HG02852 (cell line): ENCODE results near the gene CIROP.

Experiments
- ATAC-seq: cut with Tn5 transposase; IDR thresholded peaks from one replicate; pipeline ENCODE4 v1.9.1; 2021; ENCODE audit warnings: mild to moderate bottlenecking, moderate library complexity; ENCODE audit not compliant: unreplicated experiment

CIROP gene

DNA sequence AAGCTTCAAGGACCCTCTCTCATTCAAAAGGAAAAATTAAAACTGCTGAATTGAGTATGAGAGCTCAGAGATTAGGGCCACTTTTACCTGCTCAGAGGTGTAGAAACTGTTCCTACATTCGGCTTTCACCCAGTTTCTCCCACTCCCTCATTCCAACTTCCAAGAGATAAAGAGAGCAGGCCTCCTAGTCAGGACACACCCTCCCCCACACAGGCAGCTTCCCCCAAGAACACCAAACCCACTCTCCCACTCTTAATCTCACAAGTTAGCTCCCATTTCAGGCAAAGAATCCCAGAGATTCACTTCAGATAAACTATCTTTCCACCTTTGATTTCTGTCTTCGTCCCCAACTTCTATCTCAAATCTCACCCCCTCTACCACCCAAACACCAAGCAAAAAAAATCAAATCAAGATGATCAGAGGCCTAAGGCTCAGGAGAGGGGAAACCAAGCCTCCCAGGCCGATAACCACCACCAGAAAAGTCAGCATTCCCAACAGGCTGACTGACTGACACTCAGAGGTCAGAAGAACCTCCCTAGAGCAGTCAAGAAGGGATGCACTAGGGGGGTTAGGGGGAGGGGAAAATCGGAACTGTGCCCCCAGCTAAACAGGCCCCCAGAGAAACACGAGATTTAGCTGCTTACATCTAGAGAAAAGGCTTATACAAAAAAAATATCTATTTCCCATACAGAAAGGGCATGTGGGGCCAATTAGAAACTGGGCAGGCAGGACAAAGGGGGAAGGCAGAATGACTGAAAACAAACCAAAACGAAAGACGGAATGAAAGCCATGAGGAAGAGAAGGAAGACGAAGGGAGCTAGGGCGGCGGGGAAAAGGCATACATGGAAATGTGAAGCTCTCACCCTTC is 34.3 kb downstream of the CIROP start:
- no peak for ATAC-seq

DNA sequence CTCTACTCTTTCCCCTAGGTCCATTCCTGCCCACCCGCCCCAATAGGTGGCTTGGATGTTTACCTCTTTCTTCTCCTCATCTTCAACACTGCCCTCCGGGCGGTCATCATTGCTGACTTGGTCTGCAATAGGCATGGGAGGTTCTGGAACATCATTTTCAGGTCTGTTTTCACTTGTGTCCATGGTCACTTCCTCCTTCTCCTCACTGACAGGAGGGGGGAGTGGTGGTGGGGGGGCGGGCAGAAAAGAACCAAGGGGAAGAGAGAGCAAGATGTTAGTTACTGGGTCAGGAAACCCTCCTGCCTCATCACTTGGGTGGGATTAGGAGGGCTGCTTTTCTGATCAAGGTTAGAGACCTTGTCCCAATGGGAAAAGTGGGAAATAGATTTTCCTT is 35.4 kb downstream of the CIROP start:
- ATAC-seq = no peak

DNA sequence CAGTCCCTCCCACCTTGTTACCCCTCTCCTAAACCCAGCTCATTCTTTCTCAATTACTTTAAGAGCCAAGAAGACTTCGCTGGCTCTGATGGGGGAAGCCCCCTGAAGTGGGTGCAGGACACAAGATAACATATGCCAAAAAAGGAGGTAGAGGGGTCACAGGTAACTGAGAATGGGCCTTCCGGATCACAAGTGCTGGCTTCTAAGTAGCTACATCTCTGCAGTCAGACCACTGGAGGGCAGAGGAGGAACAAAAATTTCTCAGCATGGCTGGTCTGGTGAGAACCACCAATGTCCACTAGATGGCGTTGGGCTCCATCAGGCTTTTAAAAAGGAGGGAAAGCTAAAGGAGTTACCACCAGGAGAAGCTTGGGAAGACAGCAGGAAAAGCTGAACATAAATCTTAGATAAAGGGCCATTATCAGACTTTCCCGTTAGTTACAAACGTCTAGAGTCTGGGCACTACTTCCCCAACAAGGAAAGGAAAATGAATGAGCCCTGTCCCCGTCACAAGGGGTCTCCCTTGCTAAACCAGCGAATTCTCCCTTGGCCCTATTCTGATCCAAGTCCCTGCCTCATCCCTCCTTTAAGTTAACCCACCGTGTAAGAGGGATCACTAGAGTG is 35.9 kb downstream of the CIROP start:
- ATAC-seq = peak; percentile 58

DNA sequence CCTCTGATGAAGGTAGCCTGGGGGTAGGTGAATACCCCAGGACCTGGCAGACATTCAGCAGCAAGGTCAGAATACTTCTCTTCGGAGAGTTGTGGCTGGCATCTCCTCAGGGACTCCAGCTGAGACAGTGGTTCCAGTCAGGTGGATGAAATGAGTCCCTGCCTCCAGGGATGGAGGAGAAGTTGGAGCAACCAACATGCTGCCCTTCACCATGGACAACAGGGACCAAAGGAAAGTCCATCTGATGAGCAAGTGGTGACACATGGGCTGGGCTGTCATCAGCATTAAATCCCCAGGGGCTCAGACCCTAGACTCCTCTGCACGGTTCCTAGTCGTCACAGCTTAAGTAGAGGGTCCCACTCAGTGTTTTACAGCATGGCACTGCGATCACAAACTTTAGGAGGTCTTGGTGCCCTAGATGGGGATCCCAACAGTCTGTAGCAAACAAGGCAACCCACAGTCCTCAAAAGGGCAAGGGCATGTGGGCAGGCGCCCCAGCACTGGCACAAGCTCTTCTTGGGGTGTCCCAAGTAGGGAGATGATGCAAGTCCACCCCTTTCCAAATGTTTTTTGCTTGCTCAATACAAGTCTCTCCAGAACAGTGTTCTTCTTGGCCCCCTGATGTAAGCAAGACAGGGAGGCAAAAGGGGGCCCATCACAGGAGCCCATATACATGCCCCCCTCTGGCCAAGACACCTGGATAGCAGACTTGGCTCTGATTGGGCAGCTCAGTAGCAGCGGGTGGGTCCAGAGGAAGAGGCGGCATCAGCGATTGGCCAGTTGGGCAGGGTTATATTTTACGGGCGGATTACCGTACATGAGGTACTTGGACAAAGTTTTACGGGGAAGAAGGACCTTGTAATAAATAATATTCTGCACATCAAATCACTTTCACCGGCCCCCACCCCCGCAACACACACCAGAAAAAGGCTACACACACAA is 36.7 kb downstream of the CIROP start:
- no peak for ATAC-seq

DNA sequence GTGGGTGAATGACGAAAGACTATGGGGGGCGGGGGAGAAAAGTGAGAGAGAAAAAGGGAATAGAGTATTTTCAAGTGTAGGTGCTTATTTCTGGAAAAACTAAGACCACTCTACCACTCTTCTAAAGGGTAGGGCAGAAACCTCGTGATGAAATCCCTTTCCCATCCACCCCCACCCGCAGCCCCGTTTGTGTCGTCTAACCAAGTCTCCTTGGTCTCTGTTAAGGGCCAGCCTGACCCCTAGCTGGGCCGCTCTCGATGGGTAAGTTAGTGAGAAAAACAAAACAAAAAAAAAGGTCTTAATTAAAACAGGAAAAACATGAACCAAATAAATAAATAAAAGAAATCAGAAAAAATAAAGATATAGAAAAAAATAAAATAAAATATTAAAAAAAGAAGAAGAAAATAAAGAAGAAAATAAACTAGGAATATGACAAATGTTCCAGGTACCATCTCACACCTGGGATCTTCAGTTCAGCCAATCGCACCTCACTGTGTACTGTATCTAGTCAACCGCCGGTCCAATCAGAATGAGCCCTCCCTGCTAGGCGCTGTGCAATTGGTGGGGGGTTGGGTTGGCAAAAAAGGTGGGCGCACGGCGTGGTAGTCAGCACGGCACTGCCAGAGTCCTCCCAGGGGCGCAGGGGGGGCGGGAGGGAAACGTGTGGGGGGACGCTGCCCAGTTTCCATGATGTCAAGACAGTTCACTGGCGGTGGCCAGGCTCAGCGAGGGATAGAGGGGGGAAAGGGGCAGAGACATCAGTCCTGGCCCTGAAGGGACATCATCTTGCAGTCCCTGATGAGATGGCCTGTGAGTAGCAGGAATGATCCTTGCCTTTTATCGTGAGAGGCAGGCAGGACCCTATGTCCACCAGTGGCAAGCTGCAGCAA is 37.7 kb downstream of the CIROP start:
- no peak for ATAC-seq

DNA sequence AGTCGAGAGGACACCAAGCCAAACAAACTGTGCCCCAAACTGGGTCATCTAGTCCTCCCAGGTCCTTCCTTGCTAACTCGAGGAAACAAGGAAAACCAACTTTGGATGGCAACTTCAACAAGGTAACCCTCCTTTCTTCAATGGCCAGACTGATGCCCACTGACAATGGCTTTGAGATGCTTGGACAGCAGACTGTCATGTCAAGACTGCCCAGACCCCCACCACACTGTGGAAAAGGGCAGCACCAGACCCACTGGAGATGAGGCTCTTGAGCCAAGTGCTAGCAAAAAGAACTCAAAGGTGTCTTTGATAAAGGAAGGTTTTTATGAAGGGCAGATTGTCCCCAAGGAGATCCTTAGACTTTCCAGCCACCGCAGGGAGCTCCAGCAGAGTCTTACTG is 38.4 kb downstream of the CIROP start:
- no peak for ATAC-seq

DNA sequence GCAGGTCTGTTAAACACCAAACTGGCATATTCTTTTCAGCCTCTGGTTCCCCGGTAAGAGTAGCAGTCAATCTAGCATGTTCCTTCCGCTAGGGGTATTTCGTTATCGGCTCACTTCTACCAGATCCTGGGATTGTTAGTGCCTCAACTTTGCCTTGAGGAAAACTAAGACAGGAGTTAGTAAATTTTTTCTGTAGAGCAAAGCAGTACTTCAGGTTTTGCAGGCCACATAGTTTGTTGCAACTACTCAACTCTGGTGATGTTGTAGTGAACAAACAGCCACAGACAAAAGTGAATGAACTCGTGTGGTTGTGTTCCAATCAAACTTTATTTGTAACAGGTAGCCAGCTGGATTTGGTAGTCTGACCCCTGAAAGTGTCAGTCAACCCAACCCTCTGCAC is 41.2 kb downstream of the CIROP start:
- ATAC-seq = no peak

DNA sequence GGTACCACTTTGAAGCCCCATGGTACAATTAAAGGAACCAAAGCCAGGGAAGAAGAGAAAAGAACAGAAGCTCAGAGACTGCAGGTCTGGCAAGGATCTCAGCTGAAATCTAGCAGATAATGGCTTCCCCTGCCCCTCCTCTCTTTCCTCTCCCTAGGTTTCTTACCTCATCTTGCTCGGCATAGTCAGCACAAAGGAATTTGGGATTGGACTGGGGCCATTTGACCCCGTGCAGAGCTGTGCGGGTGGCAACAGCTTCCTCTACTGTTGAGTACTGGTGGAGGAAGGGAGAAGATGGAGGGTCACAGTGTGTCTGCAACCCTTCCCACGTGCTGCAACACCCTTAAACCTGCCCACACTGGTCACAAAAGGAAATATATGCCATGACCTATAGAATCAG is 42.8 kb downstream of the CIROP start:
- no peak for ATAC-seq

DNA sequence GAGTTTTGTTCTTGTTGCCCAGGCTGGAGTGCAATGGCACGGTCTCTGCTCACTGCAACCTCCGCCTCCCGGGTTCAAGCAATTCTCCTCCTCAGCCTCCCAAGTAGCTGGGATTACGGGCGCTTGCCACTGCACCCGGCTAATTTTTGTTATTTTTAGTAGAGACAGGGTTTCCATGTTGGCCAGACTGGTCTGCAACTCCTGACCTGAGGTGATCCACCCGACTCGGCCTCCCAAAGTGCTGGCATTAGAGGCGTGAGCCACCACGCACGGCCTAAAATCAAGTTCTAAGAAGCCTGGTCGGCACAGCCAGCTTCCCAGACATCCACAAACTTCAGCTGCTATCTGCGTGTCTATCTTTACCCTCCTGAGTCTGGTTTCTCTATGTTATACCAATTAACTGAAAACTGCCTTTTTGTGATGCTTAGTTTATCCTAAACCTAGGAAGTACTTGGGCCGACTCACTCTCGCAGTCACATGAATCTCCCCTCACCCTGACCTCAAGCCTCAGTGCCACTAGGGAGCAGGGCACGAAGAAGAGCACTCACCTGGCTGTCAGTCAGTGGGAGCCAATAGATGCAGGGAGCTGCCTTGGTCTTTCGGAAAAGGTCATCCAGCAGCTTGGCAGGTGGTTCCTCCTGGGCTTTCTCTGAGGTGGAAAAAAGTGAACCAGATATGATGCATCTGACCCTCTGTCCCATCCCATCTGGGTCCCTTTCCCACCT is 44.1 kb downstream of the CIROP start:
- no peak for ATAC-seq

DNA sequence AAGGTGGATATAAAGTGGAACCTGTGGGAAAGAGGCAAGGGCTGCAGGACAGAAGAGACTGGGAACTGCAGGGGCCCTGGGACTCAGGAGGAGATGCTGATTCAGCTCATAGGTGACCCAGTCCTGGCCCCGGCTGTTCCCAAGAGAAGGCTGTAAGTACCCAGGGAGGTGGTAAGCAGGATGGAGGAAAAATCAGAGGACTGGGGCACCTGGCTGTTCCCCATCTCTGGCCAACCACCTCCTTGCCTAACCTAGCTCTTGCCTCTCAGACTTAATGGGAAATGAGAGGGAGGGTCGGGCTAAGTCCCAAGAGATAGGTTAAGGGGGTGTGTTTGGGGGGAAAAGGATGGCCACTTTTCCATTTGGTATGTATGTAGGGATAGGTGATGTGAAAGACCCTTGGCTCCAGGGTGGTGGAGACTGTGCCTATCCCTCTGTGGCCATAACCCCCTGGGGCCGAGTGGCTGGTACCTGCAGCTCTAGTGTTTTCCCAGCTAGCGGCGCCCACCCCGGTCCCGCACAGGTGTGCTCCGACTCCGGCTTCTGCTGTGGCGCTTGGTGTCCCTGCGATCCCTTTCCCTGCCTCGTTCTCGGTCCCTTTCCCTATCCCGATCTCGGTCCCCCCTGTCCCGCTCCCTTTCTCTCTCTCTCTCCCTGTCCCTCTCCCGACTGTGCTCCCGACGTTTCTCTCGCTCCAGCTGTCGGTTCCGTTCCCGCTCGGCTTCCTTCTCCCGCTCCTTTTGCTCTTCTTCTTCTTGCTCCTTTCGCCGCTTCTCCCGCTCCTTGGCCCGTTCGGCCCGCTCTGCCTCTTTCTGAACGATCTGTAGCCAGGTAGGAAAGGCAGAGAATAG is 45.9 kb downstream of the CIROP start:
- ATAC-seq = no peak

DNA sequence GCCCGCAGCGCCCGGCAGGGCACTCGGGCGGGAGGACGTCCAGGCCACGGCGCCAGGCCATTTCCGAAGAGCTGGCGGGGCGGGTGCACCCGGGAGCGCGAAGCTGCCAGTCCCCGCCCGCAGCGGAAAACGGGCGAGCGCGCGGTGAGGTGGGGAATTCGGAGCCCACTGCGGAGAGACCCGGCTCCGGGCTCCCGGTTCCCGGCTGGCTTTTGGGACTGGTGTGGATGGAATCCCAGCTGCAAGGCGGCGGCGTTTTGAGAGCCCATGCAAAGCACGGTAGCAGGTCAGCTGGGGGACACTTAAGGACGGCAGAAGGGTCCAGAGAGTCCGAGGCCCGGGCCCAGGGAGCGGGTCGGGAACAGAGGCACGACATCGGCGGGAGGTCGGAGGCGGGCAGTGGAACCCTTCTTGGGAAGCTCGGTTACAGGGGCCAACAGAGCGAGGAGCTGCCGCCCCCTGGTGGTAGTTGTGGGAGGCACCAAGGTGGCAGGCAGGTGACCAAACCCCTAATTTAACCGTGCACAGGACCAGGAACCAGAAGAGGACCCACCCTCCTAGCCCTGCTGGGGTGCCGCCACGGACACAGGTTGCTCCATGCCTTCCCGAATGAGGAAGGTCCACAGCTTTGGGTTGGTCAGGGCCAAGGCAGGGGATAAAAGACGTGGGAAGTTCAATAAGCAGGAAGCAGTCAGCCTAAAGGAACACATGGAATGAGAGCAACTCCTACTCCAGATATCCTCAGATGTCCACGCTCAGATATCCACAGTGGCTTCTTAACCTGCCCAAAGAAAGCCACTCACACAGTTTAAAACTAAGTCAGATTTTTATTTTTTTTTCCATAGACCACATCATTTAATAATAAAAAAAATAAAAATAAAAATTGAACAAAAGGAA is 46.8 kb downstream of the CIROP start:
- ATAC-seq = peak; percentile 53

DNA sequence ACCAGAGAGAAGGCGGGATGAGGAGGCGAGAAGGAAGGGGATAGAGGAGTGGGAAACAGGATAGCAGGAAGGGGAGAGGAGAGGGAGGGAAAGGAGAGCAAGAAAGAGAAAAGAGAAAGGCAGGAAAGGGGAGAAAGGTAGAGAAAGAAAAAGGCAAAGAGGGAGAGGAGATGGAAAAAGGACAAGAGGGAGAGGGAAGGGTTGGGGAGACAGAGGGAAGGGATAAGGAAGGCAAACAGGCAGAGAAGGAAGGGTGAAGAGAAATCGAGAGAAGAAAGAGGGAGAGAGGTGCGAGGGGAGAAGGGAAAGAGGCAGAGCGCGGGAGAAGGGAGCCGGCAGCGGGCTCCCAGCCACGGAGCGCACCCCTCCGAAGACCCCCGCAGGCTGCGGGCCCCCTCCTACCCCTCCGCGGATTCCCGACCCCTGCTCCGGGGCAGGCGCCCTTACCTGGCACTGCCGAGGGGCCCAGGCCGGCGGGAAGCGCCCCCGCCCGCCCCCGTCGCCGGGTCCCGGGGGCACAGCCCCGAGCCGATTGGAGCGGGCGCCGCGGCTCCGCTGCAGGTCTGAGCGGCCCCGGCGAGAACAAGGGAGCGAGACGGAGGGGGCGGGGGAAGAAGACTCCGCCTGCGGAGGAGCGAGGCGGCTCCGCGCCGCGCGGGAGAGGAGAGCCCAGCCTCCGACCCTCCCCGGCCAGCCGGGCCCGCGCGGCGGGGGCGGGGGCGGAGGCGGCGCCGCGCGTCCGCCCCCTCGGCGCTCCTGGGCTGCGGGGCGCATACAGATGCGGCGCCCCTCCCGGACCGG is 47.6 kb downstream of the CIROP start, which contains the start of gene CDH24:
TSS of gene CDH24 (minus strand) at position 565 of the 801 bp plus-strand sequence. CDS start 1,787 bp downstream, outside the sequence.
- ATAC-seq = peak; percentile 59

DNA sequence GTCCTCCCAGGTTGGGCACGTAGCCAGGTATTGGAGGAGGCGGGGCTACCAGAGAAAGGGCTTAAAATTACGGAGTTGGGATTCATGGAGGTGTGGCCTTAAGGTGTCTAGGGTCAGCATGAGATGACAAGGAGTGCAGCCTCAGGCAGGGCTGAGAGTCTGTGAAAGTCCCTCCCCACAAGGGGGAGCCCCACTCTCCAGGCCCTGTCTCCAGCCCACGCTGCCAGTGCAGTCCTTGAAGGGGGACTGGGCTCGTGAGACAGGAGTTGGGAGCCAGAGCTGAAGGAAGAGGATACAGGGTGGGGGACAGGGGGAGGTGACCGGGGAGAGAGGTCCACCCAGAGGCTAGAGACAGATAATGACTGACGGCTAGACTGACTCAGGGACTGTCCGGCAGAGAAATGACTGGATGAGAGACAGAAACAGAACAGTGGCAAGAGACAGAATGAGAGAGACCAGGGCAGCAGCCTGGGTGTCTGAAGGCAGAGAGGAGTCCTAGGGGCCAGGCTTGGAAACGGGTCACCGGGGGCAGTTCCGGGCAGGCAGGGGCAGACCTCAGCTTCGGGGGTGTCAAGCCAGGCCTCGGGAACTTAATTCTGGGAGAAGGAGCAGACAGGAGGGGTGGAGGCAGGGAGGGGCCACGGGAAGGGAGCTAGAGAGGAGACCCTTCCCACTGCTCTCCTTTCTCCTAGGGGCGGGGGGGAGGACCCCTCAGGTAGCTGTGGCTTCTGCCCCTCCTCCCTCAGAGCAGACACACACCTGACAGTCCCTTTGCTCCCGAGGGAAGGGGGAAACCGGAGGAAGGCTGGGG is 48.4 kb downstream of the CIROP start:
- ATAC-seq = peak; percentile 56

DNA sequence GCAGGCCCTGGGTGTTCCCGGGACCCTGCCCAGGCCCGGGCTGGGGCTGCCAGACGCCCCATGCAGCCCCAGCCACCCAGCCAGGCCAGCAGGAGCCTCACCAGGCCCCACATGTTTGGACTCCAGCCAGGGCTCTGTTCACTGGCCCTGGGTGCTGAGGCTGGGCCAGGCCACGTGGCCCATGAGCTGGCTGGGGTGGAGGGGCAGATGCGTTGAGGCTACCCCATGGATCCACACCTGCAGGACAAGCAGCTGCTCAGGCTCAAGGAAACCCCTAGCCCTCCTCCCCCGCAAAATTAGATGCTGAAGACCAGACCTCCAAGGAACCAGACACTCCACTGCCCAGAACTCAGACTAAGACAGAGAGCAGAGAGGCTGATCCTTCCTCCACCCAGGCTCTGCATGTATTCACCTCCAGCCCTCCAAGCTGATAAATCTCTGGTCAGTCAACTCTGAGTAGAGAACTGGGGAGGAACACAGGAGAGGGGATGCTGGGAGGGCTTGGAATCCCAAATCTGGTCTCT is 49.1 kb downstream of the CIROP start:
- ATAC-seq = no peak

DNA sequence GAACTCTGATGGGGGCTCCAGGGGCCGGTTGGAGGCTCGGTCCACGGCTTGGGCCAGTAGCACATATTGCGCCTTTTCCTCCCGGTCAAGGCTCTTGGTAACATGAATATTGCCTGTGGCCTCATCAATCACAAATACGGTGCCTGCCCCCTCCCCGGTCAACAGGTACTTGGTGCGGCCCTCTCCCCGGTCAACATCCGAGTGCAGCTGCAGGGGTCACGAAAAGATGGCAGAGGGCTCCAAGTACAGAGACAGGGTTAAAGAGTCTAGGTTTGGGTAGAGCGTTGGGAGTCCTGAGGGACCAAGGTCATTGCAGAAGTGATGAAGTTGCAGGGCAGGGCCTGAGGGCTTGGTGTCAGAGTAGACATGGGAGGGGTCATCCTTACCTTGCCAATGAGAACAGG is 49.6 kb downstream of the CIROP start:
- ATAC-seq = no peak
